Spleen (tissue), 11 donors: Measurements from ENCODE around the gene XPNPEP1. TPM values are rescaled to one million over a fixed set of nuclear protein-coding genes. Genes with fewer than 3 reads are reported as not detected.

Source experiments
- DNase-seq: peaks from one replicate; pipeline ENCODE4 v3.0.0-alpha.2; 2020
- H3K27ac ChIP-seq, 8 donors: fragments of 200-600 bp; sonication (generic) in 7 of 8; 1 replicate in 4 of 8; 2 replicates in 4 of 8; pipeline versions ENCODE4 v1.5.0 to v1.8.0; 2016 to 2021; ENCODE audit warnings: inconsistent platforms in 4 of 8, mild to moderate bottlenecking in 4 of 8, moderate library complexity in 1 of 8
- H3K27me3 ChIP-seq, 7 donors: fragments of 200-600 bp; sonication (generic) in 6 of 7; replicated peaks in 1 of 7; 1 replicate in 4 of 7; 2 replicates in 3 of 7; pipeline versions ENCODE4 v1.5.0 to v1.8.0; 2016 to 2021; ENCODE audit warnings: inconsistent platforms in 3 of 7, mild to moderate bottlenecking in 1 of 7
- H3K36me3 ChIP-seq, 6 donors: fragments of 200-600 bp; sonication (generic) in 5 of 6; 1 replicate in 4 of 6; 2 replicates in 2 of 6; pipeline versions ENCODE4 v1.5.0 to v1.8.0; 2016 to 2021; ENCODE audit warnings: inconsistent platforms in 2 of 6
- H3K4me1 ChIP-seq, 6 donors: fragments of 200-600 bp; sonication (generic) in 5 of 6; 1 replicate in 3 of 6; 2 replicates in 3 of 6; pipeline versions ENCODE4 v1.5.0 to v1.8.0; 2016 to 2021; ENCODE audit warnings: inconsistent platforms in 3 of 6
- H3K4me3 ChIP-seq, 8 donors: fragments of 200-600 bp; sonication (generic) in 7 of 8; 1 replicate in 4 of 8; 2 replicates in 4 of 8; pipeline versions ENCODE4 v1.5.0 to v1.8.0; 2016 to 2021; ENCODE audit warnings: inconsistent platforms in 4 of 8, mild to moderate bottlenecking in 4 of 8, moderate library complexity in 2 of 8
- H3K9me3 ChIP-seq, 8 donors: fragments of 200-600 bp; sonication (generic) in 7 of 8; 1 replicate in 4 of 8; 2 replicates in 4 of 8; pipeline versions ENCODE4 v1.5.0 to v1.8.0; 2016 to 2021; ENCODE audit warnings: inconsistent platforms in 4 of 8
- CTCF ChIP-seq, 11 experiments: fragments of 200-600 bp in 7 of 11; fragments of 450-650 bp in 4 of 11; sonication (generic) in 4 of 11; IDR thresholded peaks in 8 of 11; conservative IDR thresholded peaks in 3 of 11; 1 replicate in 7 of 11; 2 replicates in 4 of 11; pipeline versions ENCODE4 v1.4.0 to v1.8.0; 2016 to 2021; ENCODE audit warnings: antibody characterized with exemption in 11 of 11, inconsistent platforms in 4 of 11, mild to moderate bottlenecking in 1 of 11
- POLR2A ChIP-seq, 3 donors: fragments of 450-650 bp; IDR thresholded peaks; one replicate each; pipeline ENCODE4 v1.5.1; 2017; ENCODE audit warnings: antibody characterized with exemption in 3 of 3, mild to moderate bottlenecking in 1 of 3
- POLR2AphosphoS5 ChIP-seq, 3 donors: sonication (generic); formaldehyde crosslinking; IDR thresholded peaks; one replicate each; pipeline ENCODE4 v1.5.1; 2017; ENCODE audit warnings: antibody characterized with exemption in 3 of 3
- WGBS, 5 donors: extraction: QIAGEN DNeasy Blood & Tissue Kit in 3 of 5; methylation state at CpG; one replicate each; pipeline versions ENCODE4 v1.1.5 to v1.1.7; 2013 to 2018; 5-methylcytosine and 5-hydroxymethylcytosine counted together
- intact Hi-C: fragments of 100-400 bp; cut with DNase I; formaldehyde crosslinking; loops from one replicate; pipeline ENCODE4 v1.15.0; 2023; ENCODE audit warnings: low total_unique reads
- polyA plus RNA-seq, 3 donors: library from polyadenylated mRNA; stranded (reverse); fragments of 200-250 nt; gene quantifications; one replicate each; pipeline ENCODE4 v1.2.1, GENCODE V29; 2013
- total RNA-seq, 7 donors: library from RNA; depleted of rRNA in 3 of 7; stranded (reverse); fragments of >200 nt in 3 of 7; fragmentation: NEBNext Ultra II Directional in 4 of 7; extraction: Animal tissue kit (Norgen Biotek cat#: 25700) in 4 of 7; gene quantifications; one replicate each; pipeline versions ENCODE4 v1.1.0 to v1.2.1, GENCODE V29; 2016 to 2021
- donor health status: healthy with polysubstance abuse.
- donor health status: DM: no; HTN: no; CAD: no; lungs with moderate emphysema.
- donor health status: DM: no; HTN: no; CAD: no.
- donor health status: Bipolar disorder and iron deficiency.
- donor health status: healthy.
- donor health status: DM: no; HTN: no; CAD: no.
- donor health status: DM: yes; HTN: yes; CAD: no.

Gene XPNPEP1
- total and polyA plus RNA-seq, 10 donors = 23.1 to 97.1 (median 63.7) TPM

GRCh38 chr10:109926061-109926745, 2.9 kb upstream of the XPNPEP1 start:
- no peak for DNase-seq
- TF ChIP-seq CTCF (IDR thresholded peaks at IDR 0.05 in 8 of 11, conservative IDR thresholded peaks at IDR 0.05 in 3 of 11) = no peak
- no peaks in the 10 kb centered on the region for H3K9me3 ChIP-seq
- H3K27me3 ChIP-seq = no peaks in the 10 kb centered on the region
- H3K27ac ChIP-seq = no peak overlapping the region
- H3K4me3 ChIP-seq = no peak overlapping the region
- intact Hi-C loops = no loop called here
- H3K36me3 ChIP-seq = no peaks in the 10 kb centered on the region
- 88 to 96% (median 94%) methylated on average over 10 of the region's 10 CpGs for WGBS, 5 donors
- peaks cover 14 to 30% (median 22%) of the 10 kb centered on the region in 6 donors for H3K4me1 ChIP-seq

GRCh38 chr10:109924967-109925620, 1.8 kb upstream of the XPNPEP1 start:
- intact Hi-C loops = no loop called here
- no peak overlapping the region for H3K4me3 ChIP-seq
- H3K4me1 ChIP-seq = peaks cover 16 to 37% (median 29%) of the 10 kb centered on the region in 6 donors
- TF ChIP-seq POLR2A (IDR thresholded peaks at IDR 0.05) (no peak), POLR2AphosphoS5 (IDR thresholded peaks at IDR 0.05) (no peak), CTCF (IDR thresholded peaks at IDR 0.05 in 8 of 11, conservative IDR thresholded peaks at IDR 0.05 in 3 of 11) (no peak)
- H3K36me3 ChIP-seq = no peaks in the 10 kb centered on the region
- H3K27me3 ChIP-seq = no peaks in the 10 kb centered on the region
- no peak for DNase-seq
- no peak overlapping the region for H3K27ac ChIP-seq
- 77 to 88% (median 87%) methylated on average over 5 of the region's 5 CpGs for WGBS, 5 donors
- H3K9me3 ChIP-seq = no peaks in the 10 kb centered on the region

GRCh38 chr10:109924087-109924486, 776 bp upstream of the XPNPEP1 start:
- Histone ChIP-seq H3K27me3 (no peaks in the 10 kb centered on the region), H3K4me1 (peaks cover 16 to 47% (median 36%) of the 10 kb centered on the region in 6 donors), H3K27ac (peak overlapping the region in 6 of 8 donors; percentile 90 to 98 (median 96)), H3K36me3 (no peaks in the 10 kb centered on the region), H3K4me3 (peak overlapping the region in 4 of 8 donors; percentile 85 to 96 (median 89)), H3K9me3 (no peaks in the 10 kb centered on the region)
- WGBS, 5 donors = 81 to 89% (median 85%) methylated on average over 7 of the region's 7 CpGs
- no peak for TF ChIP-seq POLR2AphosphoS5 (IDR thresholded peaks at IDR 0.05)
- no peak for TF ChIP-seq CTCF (IDR thresholded peaks at IDR 0.05 in 8 of 11, conservative IDR thresholded peaks at IDR 0.05 in 3 of 11)
- no peak for TF ChIP-seq POLR2A (IDR thresholded peaks at IDR 0.05)
- peak; percentile 77 for DNase-seq
- intact Hi-C loops = no loop called here

- 19 to 30% (median 26%) methylated on average over 7 of the region's 7 CpGs for WGBS, 5 donors
Observed at GRCh38 chr10:109922358-109922975, 844 bp downstream of the XPNPEP1 start.

More at GRCh38 chr10:109922358-109922975, 844 bp downstream of the XPNPEP1 start:
- intact Hi-C loops = no loop called here
- Histone ChIP-seq H3K27me3 (no peaks in the 10 kb centered on the region), H3K4me3 (peak overlapping the region; percentile 67 to 96 (median 86)), H3K27ac (peak overlapping the region; percentile 90 to 98 (median 94)), H3K36me3 (no peaks in the 10 kb centered on the region), H3K4me1 (peaks cover 16 to 58% (median 40%) of the 10 kb centered on the region in 6 donors), H3K9me3 (no peaks in the 10 kb centered on the region)
- TF ChIP-seq POLR2AphosphoS5 (IDR thresholded peaks at IDR 0.05) (no peak), CTCF (IDR thresholded peaks at IDR 0.05 in 8 of 11, conservative IDR thresholded peaks at IDR 0.05 in 3 of 11) (no peak), POLR2A (IDR thresholded peaks at IDR 0.05) (no peak)
- DNase-seq = no peak
